Measurements from ENCODE around the gene UNC13B.
A peak's percentile ranks its signal among the peaks of the same experiment; 100 is the strongest.
"Not testable (repeated sequence)": the region's sequence is repeated elsewhere in the genome, so short reads cannot be mapped to it uniquely, and the experiment has no call there.

UNC13B gene

GRCh38 chr9:35164711-35165110, 2.9 kb downstream of the UNC13B start:
- no peak for DNase-seq

- DNase-seq: not testable (repeated sequence)
Observed at GRCh38 chr9:35167429-35167828, 5.6 kb downstream of the UNC13B start.

GRCh38 chr9:35168963-35169362, 7.2 kb downstream of the UNC13B start:
- DNase-seq: no peak

- DNase-seq: no peak
Observed at GRCh38 chr9:35172878-35173277, 11.1 kb downstream of the UNC13B start.

GRCh38 chr9:35177520-35177919, 15.7 kb downstream of the UNC13B start:
- DNase-seq: no peak

GRCh38 chr9:35179347-35180280, 17.8 kb downstream of the UNC13B start:
- DNase-seq: no peak

- DNase-seq: no peak
Observed at GRCh38 chr9:35180801-35181200, 19.0 kb downstream of the UNC13B start.

- not testable (repeated sequence) for DNase-seq
Observed at GRCh38 chr9:35182401-35182800, 20.6 kb downstream of the UNC13B start.

- DNase-seq: not testable (repeated sequence)
Observed at GRCh38 chr9:35182996-35183754, 21.4 kb downstream of the UNC13B start.

- not testable (repeated sequence) for DNase-seq
Observed at GRCh38 chr9:35183755-35184480, 22.1 kb downstream of the UNC13B start.

GRCh38 chr9:35186524-35186923, 24.7 kb downstream of the UNC13B start:
- peak; percentile 8 for DNase-seq

GRCh38 chr9:35190203-35190602, 28.4 kb downstream of the UNC13B start:
- DNase-seq: no peak

GRCh38 chr9:35191105-35191504, 29.3 kb downstream of the UNC13B start:
- DNase-seq: no peak

GRCh38 chr9:35193762-35194161, 32.0 kb downstream of the UNC13B start:
- DNase-seq: no peak

- DNase-seq: no peak
Observed at GRCh38 chr9:35195683-35196082, 33.9 kb downstream of the UNC13B start.

GRCh38 chr9:35198191-35198590, 36.4 kb downstream of the UNC13B start:
- no peak for DNase-seq

- DNase-seq: peak; percentile 0
Observed at GRCh38 chr9:35203528-35203927, 41.7 kb downstream of the UNC13B start.

GRCh38 chr9:35205340-35205739, 43.5 kb downstream of the UNC13B start:
- DNase-seq: peak; percentile 10

- no peak for DNase-seq
Observed at GRCh38 chr9:35211854-35212253, 50.0 kb downstream of the UNC13B start.

GRCh38 chr9:35220659-35221338, 59.0 kb downstream of the UNC13B start:
- DNase-seq: no peak

GRCh38 chr9:35225677-35226076, 63.9 kb downstream of the UNC13B start:
- DNase-seq: no peak

GRCh38 chr9:35226651-35227050, 64.8 kb downstream of the UNC13B start:
- no peak for DNase-seq

GRCh38 chr9:35227284-35227683, 65.5 kb downstream of the UNC13B start:
- DNase-seq: no peak

Measured in inflammatory macrophage treated with lipopolysaccharide for 4 hours (primary cell).